H9 (cell line): ENCODE results near the gene MUC21. TPM values are rescaled to one million over a fixed set of nuclear protein-coding genes. Genes with fewer than 3 reads are reported as not detected.

Source experiments
- DNase-seq: peaks from one replicate; pipeline ENCODE4 v3.0.0-alpha.2; 2017
- H2AFZ ChIP-seq: one replicate; pipeline ENCODE4 v1.6.1; 2013; ENCODE audit warnings: mild to moderate bottlenecking, low read length, control low read depth, moderate library complexity
- H2AK5ac ChIP-seq: 2 replicates; pipeline ENCODE4 v1.6.1; 2013; ENCODE audit warnings: low read length, control low read depth, mixed read lengths; ENCODE audit not compliant: insufficient read length
- H2BK120ac ChIP-seq: one replicate; pipeline ENCODE4 v1.6.1; 2013; ENCODE audit warnings: low read depth, mild to moderate bottlenecking, low read length, control low read depth, inconsistent platforms; ENCODE audit not compliant: poor library complexity, severe bottlenecking
- H2BK12ac ChIP-seq: 2 replicates; pipeline ENCODE4 v1.6.1; 2013; ENCODE audit warnings: low read length, control low read depth, mixed read lengths, low read depth; ENCODE audit not compliant: insufficient read length
- H2BK15ac ChIP-seq: 2 replicates; pipeline ENCODE4 v1.6.1; 2013; ENCODE audit warnings: low read depth, low read length, control low read depth
- H2BK20ac ChIP-seq: one replicate; pipeline ENCODE4 v1.6.1; 2013; ENCODE audit warnings: low read depth, mild to moderate bottlenecking, low read length, control low read depth, inconsistent platforms; ENCODE audit not compliant: poor library complexity, severe bottlenecking
- H2BK5ac ChIP-seq: 2 replicates; pipeline ENCODE4 v1.6.1; 2013; ENCODE audit warnings: low read length, control low read depth, mixed read lengths; ENCODE audit not compliant: insufficient read length
- H3K14ac ChIP-seq: 2 replicates; pipeline ENCODE4 v1.6.1; 2013; ENCODE audit warnings: low read length, control low read depth; ENCODE audit not compliant: insufficient read depth
- H3K18ac ChIP-seq: 2 replicates; pipeline ENCODE4 v1.6.1; 2013; ENCODE audit warnings: low read depth, mild to moderate bottlenecking, mixed read lengths, low read length, control low read depth; ENCODE audit not compliant: insufficient read length
- H3K23ac ChIP-seq: 2 replicates; pipeline ENCODE4 v1.6.1; 2013; ENCODE audit warnings: low read length, control low read depth, mixed read lengths, low read depth; ENCODE audit not compliant: insufficient read length
- H3K23me2 ChIP-seq: 2 replicates; pipeline ENCODE4 v1.6.1; 2013; ENCODE audit warnings: low read depth, mild to moderate bottlenecking, mixed read lengths, low read length, control low read depth; ENCODE audit not compliant: insufficient read length, poor library complexity, severe bottlenecking
- H3K27ac ChIP-seq: 2 replicates; pipeline ENCODE4 v1.5.1; 2013; ENCODE audit warnings: low read length, control low read depth, mixed read lengths, low read depth; ENCODE audit not compliant: insufficient read length
- H3K27me3 ChIP-seq: 2 replicates; pipeline ENCODE4 v1.6.1; 2013; ENCODE audit warnings: low read length, control low read depth, inconsistent platforms; ENCODE audit not compliant: insufficient read depth
- H3K4ac ChIP-seq: 2 replicates; pipeline ENCODE4 v1.6.1; 2013; ENCODE audit warnings: low read depth, mild to moderate bottlenecking, control low read depth, inconsistent platforms, low read length, moderate library complexity
- H3K4me1 ChIP-seq: 2 replicates; pipeline ENCODE4 v1.6.1; 2013; ENCODE audit warnings: low read length, control low read depth, inconsistent platforms; ENCODE audit not compliant: insufficient read depth
- H3K4me2 ChIP-seq: 2 replicates; pipeline ENCODE4 v1.6.1; 2013; ENCODE audit warnings: low read length, control low read depth, mixed read lengths; ENCODE audit not compliant: insufficient read length, insufficient read depth
- H3K56ac ChIP-seq: 2 replicates; pipeline ENCODE4 v1.6.1; 2013; ENCODE audit warnings: low read depth, mild to moderate bottlenecking, mixed read lengths, low read length, control low read depth; ENCODE audit not compliant: insufficient read length
- H3K79me1 ChIP-seq: 2 replicates; pipeline ENCODE4 v1.6.1; 2013; ENCODE audit warnings: low read depth, mild to moderate bottlenecking, moderate library complexity, low read length, control low read depth, inconsistent platforms; ENCODE audit not compliant: insufficient read depth, poor library complexity, severe bottlenecking
- H3K79me2 ChIP-seq: 2 replicates; pipeline ENCODE4 v1.6.1; 2013; ENCODE audit warnings: low read length, control low read depth, inconsistent platforms; ENCODE audit not compliant: insufficient read depth
- H3K9ac ChIP-seq: 2 replicates; pipeline ENCODE4 v1.6.1; 2013; ENCODE audit warnings: low read length, control low read depth, mixed read lengths; ENCODE audit not compliant: insufficient read length; ENCODE audit errors: extremely low read depth
- H3K9me3 ChIP-seq: one replicate; pipeline ENCODE4 v1.6.1; 2013; ENCODE audit warnings: low read depth, low read length, inconsistent platforms; ENCODE audit not compliant: control insufficient read depth
- H3T11ph ChIP-seq: one replicate; pipeline ENCODE4 v1.6.1; 2013; ENCODE audit warnings: mild to moderate bottlenecking, low read length, control low read depth, inconsistent platforms
- H4K20me1 ChIP-seq: one replicate; pipeline ENCODE4 v1.6.1; 2013; ENCODE audit not compliant: control insufficient read depth, insufficient read length, insufficient read depth
- H4K5ac ChIP-seq: 2 replicates; pipeline ENCODE4 v1.6.1; 2013; ENCODE audit warnings: low read depth, mild to moderate bottlenecking, mixed read lengths, low read length, control low read depth; ENCODE audit not compliant: insufficient read length
- H4K8ac ChIP-seq: replicated peaks from 2 replicates; pipeline ENCODE4 v1.6.1; 2013; ENCODE audit warnings: low read length, control low read depth, mixed read lengths, low read depth; ENCODE audit not compliant: insufficient read length
- H4K91ac ChIP-seq: 2 replicates; pipeline ENCODE4 v1.6.1; 2013; ENCODE audit warnings: low read depth, mild to moderate bottlenecking, moderate library complexity, mixed read lengths, low read length, control low read depth; ENCODE audit not compliant: insufficient read length
- H3K27ac Mint-ChIP-seq, 3 experiments: 2 replicates in 2 of 3; 3 replicates in 1 of 3; pipeline ENCODE4 v1.8.0; 2020 to 2021; ENCODE audit warnings: mixed read lengths in 3 of 3, mild to moderate bottlenecking in 1 of 3, moderate library complexity in 1 of 3
- H3K27me3 Mint-ChIP-seq: 2 replicates; pipeline ENCODE4 v1.8.0; 2021; ENCODE audit warnings: low read depth, mild to moderate bottlenecking, moderate library complexity, mixed read lengths
- H3K36me3 Mint-ChIP-seq, 3 experiments: 2 replicates in 2 of 3; 3 replicates in 1 of 3; pipeline ENCODE4 v1.8.0; 2020 to 2021; ENCODE audit warnings: low read depth in 3 of 3, mixed read lengths in 3 of 3; ENCODE audit not compliant: insufficient read depth in 1 of 3
- H3K4me1 Mint-ChIP-seq, 2 experiments: 2 replicates each; pipeline ENCODE4 v1.8.0; 2020; ENCODE audit warnings: mixed read lengths in 2 of 2
- H3K4me3 Mint-ChIP-seq, 2 experiments: 2 replicates in 1 of 2; 3 replicates in 1 of 2; pipeline ENCODE4 v1.8.0; 2020 to 2021; ENCODE audit warnings: mild to moderate bottlenecking in 2 of 2, mixed read lengths in 2 of 2, moderate library complexity in 1 of 2
- H3K9me3 Mint-ChIP-seq, 2 experiments: 2 replicates in 1 of 2; 3 replicates in 1 of 2; pipeline ENCODE4 v1.8.0; 2020; ENCODE audit warnings: mild to moderate bottlenecking in 2 of 2, mixed read lengths in 2 of 2, moderate library complexity in 1 of 2
- CTCF ChIP-seq: fragments of 200-600 bp; sonication (generic); conservative IDR thresholded peaks from 3 replicates; pipeline ENCODE4 v1.8.0; 2021; ENCODE audit warnings: antibody characterized with exemption, mild to moderate bottlenecking
- WGBS: extraction: QIAGEN DNeasy Blood & Tissue Kit; methylation state at CpG from one replicate; pipeline ENCODE4 v1.1.7; 2013; ENCODE audit warnings: missing lambda C conversion rate, low lambda C conversion rate, mixed read lengths; ENCODE audit not compliant: insufficient read length; ENCODE audit errors: extremely low coverage; 5-methylcytosine and 5-hydroxymethylcytosine counted together
- total RNA-seq: library from RNA; stranded (reverse); gene quantifications from 2 replicates; pipeline ENCODE4 v1.2.1, GENCODE V29; 2021

MUC21 gene
- total RNA-seq, 1 experiment from 2014 or later = not detected

GRCh38 chr6:30957716-30958115, 25.8 kb upstream of the MUC21 start:
- peaks cover 53% of the 10 kb centered on the region for H3K27me3 Mint-ChIP-seq

More at GRCh38 chr6:30957716-30958115, 25.8 kb upstream of the MUC21 start:
- Histone ChIP-seq H4K91ac (no peak overlapping the region), H2BK20ac (no peak overlapping the region), H3K4me1 (no peaks in the 10 kb centered on the region), H4K20me1 (no peaks in the 10 kb centered on the region), H4K8ac (no peak overlapping the region), H3K9me3 (no peaks in the 10 kb centered on the region), H3K18ac (no peak overlapping the region), H2BK5ac (no peak overlapping the region), H3K23me2 (peaks cover 5% of the 10 kb centered on the region), H3K56ac (no peak overlapping the region), H3K4me2 (no peak overlapping the region), H2AK5ac (no peak overlapping the region), H2AFZ (no peak overlapping the region), H3K23ac (no peak overlapping the region), H3K27me3 (no peaks in the 10 kb centered on the region; the same call in 1 of the 2 replicates), H3K79me2 (no peaks in the 10 kb centered on the region), H2BK12ac (no peak overlapping the region), H3K4ac (no peak overlapping the region), H3K27ac (no peak overlapping the region), H3K9ac (no peak overlapping the region), H2BK120ac (no peak overlapping the region), H4K5ac (no peak overlapping the region), H3T11ph (no peak overlapping the region), H2BK15ac (no peak overlapping the region), H3K79me1 (no peaks in the 10 kb centered on the region), H3K14ac (no peak overlapping the region)
- TF ChIP-seq CTCF = no peak
- no peaks in the 10 kb centered on the region for H3K36me3 Mint-ChIP-seq
- H3K4me3 Mint-ChIP-seq = no peak overlapping the region
- DNase-seq = no peak
- H3K4me1 Mint-ChIP-seq = peaks cover 18 to 26% of the 10 kb centered on the region in 2 experiments
- no peak overlapping the region for H3K27ac Mint-ChIP-seq
- WGBS = no CpG with 5 or more reads among the region's 2 CpGs
- H3K9me3 Mint-ChIP-seq = no peaks in the 10 kb centered on the region; a peak in 1 of 5 replicates
